COR-L47 (cell line): Measurements from ENCODE around the gene AGAP5.
A peak's percentile ranks its signal among the peaks of the same experiment; 100 is the strongest.

Experiments used
- DNase-seq: peaks from one replicate; lab custom pipeline; 2025; lab: John Stamatoyannopoulos, UW

Gene AGAP5

DNA sequence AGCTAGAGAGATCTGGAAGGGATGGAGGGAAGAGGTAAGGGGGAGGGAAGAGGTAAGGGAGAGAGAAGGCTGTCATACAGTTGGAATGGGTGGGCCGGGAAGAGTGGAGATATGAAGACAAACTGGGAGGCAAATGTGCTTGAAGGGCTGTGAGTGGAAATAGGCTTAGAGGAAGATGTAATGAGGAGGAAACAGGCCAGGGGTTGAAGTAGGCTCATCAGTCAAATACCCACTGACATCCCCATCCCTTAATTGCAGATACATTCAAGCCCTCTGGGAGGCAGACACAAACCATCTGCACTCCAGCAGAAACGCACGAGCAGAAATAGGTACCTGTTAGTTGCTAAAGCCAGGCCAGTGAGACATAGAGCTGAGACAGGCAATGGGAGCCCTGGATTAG is 44.2 kb downstream of the AGAP5 start:
- no peak for DNase-seq

DNA sequence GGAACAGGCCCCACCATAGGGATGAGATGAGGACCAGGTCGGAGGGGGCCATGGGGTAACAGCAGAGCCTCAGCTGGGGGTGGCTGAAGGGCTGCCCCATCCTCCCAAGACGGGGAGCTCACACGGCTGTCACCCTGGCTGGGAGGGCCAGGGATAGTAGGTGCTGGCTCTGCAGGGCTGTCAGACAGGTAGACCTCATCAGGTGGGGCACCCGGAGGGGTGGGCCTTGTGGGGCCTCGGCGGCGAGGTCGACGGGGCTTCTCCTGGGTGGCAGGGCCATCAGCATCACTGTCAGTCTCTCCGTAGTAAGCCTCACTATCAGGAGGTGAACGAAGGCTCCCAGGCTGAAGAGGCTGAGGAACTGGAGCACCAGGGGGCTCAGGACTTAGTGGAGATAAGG is 44.7 kb downstream of the AGAP5 start:
- no peak for DNase-seq

DNA sequence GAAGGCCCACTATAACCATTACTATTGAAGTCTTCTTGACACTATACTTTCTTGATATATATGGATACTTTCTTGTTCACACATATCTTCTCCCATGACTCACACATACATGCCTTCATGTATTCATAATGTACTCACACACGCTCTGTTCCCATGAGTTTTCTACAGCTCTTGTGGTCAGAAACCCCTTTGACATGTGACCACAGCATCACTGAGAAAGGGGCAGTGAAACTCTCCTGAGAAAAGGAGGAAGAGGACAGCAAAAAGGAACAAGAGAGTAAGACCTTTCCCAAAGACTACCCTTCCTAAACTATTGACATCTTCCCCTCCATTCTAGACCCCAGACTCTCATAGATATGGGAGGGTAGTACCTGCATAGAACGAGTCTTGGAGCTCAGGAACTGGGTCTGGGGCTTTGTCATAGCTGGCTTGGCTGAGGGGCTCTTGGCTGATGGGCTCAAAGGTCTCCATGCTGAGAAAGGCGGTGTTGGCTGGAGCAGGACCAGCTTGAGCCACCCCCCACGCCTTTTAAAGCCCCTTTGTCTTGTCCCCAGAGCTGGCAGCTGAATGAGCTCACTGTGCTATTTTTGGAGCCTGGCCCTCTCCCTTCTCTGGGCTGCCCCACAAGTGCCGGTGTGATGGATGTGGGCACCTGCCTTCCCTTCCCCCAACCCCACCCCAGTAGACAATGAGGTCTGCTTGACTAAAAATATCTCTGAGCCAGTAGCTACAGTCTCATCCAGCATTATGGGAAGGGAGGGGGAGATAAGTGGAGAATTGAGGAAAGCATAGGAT is 47.2 kb downstream of the AGAP5 start:
- no peak for DNase-seq

DNA sequence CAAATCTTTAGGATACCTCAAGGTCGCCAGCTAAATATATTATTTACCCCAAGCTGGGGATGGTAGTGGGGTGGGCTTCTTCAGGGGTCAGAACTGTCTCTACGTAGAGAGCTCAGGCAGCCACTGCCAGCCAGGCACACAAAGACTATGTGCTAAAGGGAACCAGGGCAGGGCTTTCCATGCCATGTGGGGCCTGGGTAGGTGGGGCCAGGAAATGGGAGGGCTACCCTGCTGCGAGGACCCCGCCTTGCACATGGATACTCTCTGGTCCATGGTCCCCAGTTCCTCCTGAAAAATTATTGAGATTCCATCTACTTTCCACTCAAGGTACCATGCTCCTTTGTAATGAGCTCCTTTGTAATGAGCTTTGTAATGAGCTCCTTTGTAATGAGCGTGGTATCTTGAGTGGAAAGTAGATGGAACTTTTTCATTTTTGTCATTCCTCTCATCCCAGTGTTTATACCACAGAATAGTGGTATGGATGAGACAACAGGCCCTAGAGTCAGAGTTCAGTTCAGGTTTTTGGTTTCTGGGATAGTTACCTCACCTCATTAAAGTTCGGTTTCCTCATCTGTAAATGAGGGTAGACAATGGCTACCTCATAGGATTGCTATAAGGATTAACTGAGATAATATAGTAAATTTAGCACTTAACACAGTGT is 47.9 kb downstream of the AGAP5 start:
- no peak for DNase-seq

DNA sequence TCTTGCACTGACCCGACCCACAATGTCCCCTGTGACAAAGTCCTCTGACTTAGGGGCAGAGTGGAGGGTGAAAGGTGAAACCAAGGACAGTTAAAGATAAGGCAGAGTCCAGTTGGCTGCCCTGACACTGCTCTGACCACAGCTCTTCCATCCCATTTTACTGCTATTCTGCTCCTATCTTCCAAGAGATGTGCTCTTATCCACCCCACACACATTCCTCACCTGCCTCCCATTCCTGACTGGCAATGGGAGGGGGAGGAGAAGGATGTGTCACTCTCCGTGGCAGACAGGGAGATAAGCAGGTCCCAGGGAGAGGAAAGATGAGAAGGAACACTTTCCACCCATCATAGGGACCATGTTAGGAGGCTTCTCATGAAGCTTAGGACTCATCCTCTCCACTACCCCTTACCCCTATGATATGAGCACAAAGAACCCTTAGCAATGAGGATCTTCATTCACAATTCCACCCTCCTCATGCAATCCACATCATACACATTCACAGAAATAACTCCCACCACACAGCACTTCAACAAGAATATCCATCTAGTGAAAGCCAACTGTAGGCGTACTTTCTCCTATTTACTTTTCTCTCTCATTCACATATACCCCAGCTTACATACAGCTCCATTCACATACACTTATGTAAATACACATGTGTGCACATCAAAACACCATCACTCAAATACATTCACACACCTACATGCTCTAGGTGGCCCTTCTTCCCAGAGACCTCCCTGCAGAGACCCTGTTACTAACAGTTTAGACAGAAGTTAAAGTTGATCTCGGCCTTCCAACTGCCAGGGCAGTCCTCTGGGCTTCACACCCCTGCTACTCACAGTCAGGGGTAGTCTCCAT is 48.7 kb downstream of the AGAP5 start:
- no peak for DNase-seq

DNA sequence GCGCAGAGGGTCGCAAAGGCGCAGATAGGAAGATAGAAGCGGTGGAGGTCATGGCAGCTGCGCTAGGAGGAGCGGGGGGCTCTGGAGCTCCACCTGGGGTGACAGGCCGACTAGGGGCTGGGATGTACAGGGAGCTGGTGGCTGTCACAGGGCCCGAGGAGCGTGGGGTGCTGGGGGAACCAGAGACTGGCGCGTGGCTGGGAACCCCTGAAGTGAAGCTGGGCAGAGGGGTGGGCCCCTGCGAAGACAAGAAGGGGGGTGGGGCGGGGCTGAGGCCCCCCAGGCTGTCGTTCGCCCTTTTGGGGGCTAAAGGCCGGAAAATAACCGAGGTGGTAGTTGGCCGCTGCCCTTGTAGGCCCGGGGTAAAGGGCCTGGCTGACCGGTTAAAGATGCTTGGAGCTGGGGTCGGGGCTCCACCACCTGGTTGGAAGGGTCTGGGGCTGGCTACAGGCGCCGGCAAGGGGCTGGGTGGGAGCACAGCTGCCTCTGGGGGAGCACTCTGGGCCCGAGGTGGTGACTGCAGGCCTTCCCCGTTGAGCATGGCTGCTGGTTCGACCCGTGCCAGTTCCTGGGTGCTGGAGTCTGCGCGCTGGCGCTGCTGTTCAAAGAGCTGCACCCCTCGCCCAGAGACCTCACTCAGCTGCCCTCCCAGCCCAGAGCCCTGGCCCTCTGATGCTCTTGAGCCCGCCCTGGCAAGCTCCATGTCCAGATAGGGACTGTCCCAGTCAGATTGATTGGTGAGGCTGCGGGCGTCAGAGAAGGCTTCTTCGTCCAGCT is 49.8 kb downstream of the AGAP5 start:
- DNase-seq = no peak

DNA sequence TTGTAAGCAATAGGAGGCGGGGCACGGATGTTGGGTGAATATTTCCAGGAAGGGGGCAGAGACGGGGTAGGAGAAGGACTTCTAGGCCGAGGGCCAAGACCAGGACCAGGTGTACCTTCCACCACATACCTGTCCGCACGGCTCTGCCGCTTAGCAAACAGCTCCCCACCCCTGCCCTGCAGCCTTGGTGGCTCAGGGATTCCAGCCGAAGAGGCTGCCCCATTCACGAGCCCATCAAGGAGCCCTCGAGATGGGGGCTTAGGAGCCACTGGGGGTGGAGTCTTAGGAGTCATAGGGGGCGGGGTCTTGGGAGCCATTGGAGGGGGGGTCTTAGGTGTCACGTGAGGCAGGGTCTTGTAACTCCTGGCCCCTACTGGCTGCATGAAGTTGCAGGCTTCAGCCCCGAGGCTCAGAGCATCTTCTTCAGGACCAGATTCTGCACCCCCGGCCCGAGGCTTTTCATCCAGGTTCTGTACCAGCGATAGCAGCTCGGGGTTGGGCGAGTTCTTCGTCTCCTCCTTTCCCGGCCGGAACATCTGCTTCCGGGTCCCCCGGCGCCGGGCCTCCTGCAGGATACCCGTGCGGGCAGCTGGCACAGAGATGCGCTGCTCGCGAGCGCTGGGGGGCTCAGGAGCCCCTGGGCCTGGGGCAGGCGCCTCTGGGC is 50.6 kb downstream of the AGAP5 start:
- peak; percentile 60 for DNase-seq

DNA sequence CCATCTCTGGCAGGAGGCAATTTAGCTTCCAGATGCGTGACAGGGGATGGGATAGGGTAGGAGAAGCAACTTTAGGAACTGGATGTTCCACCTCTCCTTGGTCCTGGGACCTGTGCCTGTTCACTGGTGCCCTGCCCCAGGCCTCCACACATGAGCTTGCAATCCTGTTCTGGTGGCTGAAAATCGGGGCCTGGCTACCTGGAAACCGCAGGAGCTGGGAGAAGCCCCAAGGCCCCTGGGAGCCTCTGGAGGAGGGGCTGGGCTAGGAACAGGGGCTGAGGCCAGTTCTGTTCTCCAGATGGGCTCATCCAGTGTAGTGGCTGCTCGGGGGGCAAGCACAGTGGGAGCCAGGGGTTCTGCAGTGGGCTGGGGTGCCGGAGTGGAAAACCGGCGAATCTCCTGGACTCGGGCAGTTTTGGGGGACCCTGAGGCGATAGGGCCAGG is 51.3 kb downstream of the AGAP5 start:
- DNase-seq = no peak

DNA sequence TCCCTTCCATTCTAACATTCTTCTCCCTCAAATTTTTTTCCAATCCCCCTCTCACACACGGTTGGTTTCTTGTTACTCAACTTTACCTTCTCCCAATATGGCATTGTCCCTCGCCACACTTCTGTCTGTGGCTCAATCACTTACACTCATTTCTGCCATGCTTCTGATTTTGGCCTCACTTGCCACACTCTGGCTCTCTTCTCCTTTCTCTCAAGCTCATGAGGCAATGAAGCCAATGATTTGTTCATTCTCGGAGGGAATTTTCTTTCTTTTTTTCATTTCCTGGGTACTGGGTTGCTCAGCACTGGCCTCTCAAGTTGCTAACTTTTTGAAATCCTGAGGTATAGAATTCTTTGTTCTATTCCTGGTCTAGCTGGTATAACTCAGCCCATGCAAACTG is 52.7 kb downstream of the AGAP5 start:
- DNase-seq = no peak

DNA sequence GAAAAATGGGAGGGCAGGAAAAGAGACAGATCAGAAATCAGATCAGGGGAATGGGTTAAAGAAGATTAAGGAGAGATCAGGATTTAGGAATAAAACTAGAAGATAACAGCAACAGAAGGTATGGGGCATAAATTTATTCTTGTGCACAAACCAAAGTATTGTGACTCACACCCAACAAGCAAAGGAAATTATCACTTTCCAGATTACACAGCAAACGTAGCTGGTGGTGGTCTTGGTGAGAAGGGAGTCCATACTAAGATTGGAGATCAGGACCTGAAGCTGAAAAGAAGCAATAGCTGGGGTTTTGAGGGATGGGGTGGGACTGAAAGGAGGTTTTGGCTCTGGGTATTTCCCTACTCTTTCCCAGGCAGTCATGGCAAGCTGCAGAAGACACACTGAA is 53.1 kb downstream of the AGAP5 start:
- no peak for DNase-seq

DNA sequence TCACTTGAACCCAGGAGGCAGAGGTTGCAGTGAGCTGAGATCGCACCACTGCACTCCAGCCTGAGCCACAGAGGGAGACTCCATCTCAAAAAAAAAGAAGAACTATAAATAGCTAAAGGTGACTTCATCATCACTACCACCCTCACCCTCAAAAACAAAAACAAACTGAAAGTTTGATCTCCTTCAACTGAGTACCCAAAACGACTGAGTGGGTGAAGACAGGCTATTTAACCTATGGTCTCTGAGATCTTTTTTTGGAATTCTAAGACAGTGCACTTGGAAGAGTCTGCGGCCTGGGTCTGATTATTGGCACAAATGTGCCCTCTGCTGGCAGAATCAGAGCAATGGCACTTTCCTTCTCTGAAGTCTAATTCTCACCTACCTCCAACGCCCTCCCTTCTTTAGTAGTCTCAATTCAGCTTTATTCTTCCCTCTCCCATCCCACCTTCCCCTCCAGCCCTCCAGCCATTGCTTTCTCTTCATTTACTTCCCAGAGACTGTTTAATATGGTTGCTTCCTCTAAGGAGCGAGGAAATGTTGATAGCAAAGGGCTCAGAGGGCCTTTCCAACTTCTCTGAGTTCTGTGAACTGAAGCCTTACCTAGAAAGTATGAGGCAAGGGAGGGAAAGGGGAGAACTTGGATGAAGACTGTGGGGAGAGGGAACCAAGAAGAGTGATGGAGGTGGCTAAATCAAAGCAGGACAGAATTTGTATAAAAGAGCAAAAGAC is 53.7 kb downstream of the AGAP5 start:
- peak; percentile 9 for DNase-seq

DNA sequence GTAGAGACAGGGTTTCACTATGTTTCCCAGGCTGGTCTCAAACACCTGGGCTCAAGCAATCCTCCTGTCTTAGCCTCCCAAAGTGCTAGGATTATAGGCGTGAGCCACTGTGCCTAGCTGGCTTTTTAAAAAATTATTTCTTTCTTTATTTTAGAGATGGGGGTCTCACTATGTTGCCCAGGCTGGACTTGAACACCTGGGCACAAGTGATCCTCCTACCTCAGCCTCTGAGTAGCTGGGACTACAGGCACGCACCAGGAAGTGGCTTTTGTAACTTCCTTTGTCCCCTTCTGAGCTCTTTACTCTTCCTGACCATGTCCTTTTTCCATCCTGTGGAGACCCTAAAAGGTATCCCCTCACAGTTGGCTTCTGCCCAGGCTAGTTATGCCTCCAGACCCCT is 54.5 kb downstream of the AGAP5 start:
- DNase-seq = no peak

DNA sequence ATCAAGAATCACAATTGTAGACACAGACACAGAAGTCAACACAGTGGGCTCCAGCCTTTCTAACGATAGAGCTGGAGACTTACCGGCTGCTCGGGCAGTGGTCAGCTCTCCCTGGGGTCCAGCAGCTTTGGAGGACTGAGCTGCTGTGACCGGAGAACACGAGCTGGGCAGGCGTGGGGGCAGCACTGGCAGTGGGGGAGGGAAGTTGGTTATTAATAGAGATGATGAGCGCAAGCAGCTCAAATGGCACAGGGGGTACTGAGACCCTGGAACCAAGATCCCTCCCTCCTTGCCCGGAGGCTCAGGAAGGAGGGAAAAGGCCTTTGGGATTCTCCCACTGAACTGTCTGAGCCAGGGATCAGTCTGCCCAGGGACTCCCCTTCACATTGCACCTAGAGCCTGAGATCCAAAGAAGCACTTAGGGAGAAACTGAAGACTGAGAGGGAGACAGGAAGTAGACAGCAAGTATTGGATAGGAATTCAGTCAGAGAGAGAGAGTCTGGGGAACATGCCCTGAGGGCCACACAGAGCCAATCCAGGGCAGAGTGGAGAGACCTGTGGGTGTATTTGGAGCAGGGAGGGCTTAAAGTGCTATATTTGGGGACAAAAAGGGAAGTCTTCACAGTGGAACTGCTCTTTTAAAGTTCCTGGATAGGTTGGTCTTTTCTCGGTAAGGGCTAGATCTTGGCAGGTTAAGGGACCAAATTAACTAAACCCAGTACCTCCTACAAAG is 56.4 kb downstream of the AGAP5 start, which contains the start of gene MYOZ1:
Gene MYOZ1, minus strand, starts transcription at position 147 of the 733 bp plus-strand sequence. CDS start 1,457 bp downstream, outside the sequence.
- no peak for DNase-seq

DNA sequence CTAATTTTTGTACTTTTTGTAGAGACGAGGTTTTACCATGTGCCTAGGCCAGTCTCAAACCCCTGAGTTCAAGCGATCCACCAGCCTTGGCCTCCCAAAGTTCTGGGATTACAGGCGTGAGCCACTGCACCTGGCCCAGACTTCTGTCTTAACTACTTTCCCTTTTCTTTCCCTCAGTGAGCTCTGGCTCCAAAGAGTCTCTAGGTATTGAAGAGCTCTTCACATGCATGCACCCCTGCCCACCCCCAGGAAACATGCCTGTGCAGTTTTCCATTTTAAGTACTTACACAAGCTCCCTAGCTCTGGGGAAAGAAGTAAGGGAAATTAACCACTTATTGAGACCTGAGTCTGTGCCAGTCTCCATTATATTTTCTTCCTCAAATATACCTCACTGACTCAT is 58.6 kb downstream of the AGAP5 start:
- DNase-seq = no peak

DNA sequence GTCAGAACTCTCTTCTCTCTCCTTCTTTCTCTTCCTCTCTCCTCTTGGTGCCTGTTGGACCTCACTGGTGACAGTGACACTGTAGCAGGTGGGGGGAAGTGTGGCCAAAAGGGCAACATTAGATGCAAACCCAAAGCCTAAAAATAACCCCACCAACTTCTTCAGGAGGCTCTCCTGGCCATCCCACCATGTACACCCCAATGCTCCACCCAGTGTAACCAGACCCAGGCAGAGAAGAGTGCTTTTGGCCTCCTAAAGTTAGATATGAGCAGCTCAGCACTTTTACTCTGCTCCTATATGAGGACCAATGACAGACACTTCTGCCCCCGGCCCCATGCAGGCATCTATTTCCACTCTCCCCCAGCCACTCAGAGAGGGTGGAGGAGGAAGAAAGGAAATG is 62.1 kb downstream of the AGAP5 start:
- no peak for DNase-seq

DNA sequence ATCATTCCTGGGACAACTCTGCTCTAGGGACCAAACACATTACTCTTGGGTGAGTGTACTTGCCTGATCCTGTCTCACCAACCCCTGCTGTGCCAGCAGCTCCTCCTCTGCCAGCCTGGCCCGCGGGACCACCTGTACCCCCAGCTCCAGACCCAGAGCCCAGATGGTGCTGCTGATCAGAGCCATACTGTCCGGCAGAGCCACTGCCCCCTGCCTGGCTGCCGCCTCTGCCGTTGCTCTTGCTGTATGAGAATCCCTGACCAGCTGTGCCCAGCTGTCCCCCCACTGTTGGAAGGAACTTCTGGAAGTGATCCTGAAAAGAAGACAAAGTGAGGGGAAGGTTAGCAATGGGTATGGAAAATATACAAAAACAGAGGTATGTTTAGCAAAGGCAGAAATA is 63.5 kb downstream of the AGAP5 start:
- no peak for DNase-seq

DNA sequence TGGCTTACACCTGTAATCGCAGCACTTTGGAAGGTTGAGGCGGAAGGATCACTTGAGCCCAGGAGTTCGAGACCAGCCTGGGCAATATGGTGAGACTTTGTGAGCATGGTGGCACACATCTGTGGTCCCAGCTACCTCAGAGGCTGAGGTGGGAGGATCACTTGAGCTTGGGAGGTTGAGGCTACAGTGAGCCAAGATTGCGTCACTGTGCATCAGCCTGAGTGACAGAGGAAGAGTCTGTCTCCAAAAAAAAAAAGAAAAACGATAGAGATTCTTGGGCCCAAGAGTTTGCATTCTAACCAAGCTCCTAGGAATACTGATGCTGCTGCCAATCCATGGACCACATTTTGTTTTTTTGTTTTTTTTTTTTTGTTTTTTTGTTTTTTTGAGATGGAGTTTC is 68.7 kb downstream of the AGAP5 start:
- DNase-seq = no peak

DNA sequence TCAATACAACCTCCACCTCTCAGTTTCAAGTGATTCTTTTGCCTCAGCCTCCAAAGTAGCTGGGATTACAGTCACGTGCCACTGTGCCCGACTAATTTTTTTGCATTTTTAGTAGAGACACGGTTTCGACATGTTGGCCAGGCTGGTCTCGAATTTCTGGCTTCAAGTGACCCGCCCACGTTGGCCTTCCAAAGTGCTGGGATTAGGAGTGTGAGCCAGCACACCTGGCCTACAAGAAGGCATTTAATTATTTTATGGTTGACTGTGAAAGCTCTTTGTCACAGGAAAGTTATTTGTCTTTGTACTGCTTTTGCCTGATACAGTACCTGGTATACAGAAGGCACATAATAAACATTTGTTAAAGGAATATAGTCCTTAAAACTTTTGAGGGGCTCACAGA is 69.5 kb downstream of the AGAP5 start:
- no peak for DNase-seq

DNA sequence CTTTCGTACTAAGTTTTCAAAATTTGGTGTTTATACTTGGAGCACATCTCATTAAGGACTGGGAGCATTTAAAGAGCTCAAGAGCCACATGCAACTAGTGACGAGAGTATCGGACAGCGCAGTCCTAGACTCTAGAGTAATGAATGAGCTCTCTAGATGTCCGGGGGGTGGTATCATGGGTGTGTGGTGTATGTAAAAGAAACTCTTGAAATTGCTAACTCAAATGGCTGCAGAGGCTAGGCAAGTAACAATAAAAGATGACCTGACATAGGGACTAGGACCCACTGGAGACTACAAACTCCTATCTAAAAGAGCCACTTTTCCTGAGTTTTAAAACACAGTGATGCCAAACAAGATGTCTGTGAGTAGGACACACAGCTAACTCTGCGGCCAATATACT is 70.6 kb downstream of the AGAP5 start:
- DNase-seq = no peak
